ENCODE measurements around the gene XRCC4. TPM values are rescaled to one million over a fixed set of nuclear protein-coding genes. Genes with fewer than 3 reads are reported as not detected.

XRCC4 gene
- total and polyA plus RNA-seq, 2 of the 8 experiments (the other 6 are each of a cell fraction or from before 2014, with no cell fraction given), result 3.0 to 8.3 TPM

GRCh38 chr5:83169571-83170337 is 92.4 kb downstream of the XRCC4 start (continued):
- TF ChIP-seq FOSL1 (IDR thresholded peaks at IDR 0.05; ENCODE audit: insufficient read depth, low read depth, low read length) (no peak), CHD2 (IDR thresholded peaks at IDR 0.05; ENCODE audit: low read length) (no peak), POU5F1 (IDR thresholded peaks at IDR 0.05; ENCODE audit: low read depth, low read length) (no peak), CBX5 (IDR thresholded peaks at IDR 0.05; ENCODE audit: low read depth, low read length) (no peak), SAP30 (IDR thresholded peaks at IDR 0.05; ENCODE audit: insufficient read depth, insufficient replicate concordance, low read length) (no peak), NRF1 (IDR thresholded peaks at IDR 0.05; ENCODE audit: low read depth, low read length) (no peak)
